AG08395 (cell line): ENCODE measurements around the gene RGS1.

Experiments used
- DNase-seq: peaks from one replicate; pipeline ENCODE4 v3.0.0; 2012; ENCODE audit warnings: mixed read lengths, low spot score

Gene RGS1

DNA sequence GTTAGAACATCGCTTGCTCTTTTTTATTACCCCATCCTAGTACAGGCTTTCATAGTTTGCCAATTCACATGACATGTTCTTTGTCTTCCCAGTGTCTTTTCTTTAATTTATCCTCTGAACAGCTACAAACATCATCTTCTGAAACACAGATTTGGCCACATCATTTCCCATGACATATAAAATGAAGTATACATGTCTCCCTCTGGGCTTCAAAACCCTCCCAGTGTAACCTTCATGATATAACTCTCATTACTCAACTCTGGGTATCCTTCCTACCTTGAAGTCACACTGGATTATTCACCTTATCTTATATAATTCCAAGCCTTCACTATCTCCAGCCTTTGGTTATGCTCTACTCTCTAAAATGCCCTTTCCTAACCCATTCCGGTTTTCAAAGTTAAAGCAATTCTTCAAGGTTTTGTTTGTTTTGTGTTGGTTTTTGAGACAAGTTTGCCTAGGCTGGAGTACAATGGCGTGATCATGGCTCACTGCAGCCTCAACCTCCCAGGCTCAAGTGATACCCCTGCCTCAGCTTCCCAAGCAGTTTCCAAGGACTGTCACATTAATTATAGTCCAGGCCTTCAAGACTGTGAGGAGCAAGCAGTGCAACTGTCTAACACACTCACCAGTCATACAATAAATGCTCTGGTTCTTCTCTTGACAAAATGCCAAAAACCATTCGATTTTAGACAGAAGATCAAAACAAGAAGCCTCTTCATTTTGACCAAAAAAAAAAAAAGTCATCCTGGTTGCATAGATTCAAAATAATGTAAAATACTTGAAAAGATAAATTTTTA, 5.8 kb downstream of the RGS1 start:
- DNase-seq = no peak

GRCh38 chr1:192584866-192585265, 9.3 kb downstream of the RGS1 start:
- no peak for DNase-seq

DNA sequence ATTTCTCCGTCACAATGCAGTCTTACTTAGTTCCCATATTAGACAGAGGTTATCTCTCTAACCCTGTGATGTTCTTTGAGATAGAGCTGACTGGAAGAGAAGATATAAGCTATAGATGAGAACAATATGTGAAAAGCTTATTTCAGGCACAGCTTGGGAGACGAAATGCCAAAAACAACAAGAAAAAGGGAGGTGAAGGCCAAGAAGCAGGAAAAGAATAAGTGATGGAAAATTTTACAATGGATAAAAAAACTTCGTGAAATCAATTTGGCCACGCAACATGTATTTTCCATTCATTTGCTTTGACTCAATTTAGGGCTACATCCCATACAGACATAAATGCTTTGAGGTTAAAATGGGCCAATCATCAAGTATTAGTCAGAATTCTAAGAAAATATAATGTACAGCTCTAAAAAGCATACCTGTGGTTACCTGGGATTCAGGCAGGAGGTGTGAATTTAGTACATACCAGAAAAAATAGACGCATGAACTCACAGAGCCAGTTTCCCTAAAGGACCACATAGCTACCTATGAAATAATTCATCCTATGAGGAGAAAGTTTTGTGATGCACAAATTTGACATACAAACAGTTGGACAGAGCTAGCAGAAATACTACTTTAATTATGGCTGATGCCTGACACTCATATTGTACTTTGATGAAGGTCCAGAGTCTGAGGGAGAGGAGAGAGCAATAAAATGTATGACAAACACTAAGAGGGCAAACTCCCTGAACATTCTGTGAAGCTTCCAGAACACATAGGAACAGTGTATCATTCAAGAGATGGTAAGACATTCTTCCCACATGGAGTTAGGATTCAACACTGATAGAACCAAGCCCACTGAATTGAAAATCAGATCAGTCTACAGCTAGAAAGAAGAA, 12.1 kb downstream of the RGS1 start:
- DNase-seq = no peak

DNA sequence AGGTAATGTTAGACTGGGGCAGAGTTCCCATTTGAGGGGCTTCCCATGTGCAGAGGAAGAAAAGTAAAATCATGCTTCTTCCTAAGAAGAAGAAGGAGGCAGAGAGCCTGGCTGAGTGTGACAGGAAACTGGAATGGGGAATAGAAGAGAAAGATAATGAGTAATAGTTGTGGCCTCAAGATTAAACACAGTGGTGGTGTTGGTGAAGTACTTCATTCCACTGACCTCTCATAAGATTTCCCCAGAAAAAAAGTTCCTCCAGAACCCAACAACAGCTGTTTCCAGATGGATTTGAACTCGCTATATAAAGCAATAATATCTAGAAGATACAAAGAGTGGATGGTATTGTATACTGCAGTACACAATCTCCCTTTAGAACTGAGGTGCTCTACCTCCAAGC, 13.0 kb downstream of the RGS1 start:
- peak; percentile 18 for DNase-seq

DNA sequence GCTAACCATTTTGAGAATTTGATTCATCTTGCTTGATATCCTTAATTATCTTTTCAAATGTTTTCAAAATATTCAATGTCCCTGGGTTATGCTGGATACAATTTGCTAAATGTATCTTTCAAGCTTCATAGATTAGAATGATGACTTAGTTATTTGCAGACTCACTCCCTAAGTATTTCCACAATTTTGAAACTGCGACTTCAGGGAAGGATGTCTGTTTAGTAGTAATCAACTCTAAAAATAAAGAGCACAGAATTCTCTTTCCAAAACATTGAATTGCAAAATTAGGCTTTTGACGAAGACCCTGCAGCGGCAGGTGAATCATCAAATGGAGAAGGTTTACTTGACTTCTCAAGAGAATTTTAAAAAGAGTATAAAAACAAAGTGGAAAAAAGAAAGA, 14.2 kb downstream of the RGS1 start:
- peak; percentile 12 for DNase-seq

- DNase-seq = no peak
Measured at GRCh38 chr1:192592517-192592916, 16.9 kb downstream of the RGS1 start.

DNA sequence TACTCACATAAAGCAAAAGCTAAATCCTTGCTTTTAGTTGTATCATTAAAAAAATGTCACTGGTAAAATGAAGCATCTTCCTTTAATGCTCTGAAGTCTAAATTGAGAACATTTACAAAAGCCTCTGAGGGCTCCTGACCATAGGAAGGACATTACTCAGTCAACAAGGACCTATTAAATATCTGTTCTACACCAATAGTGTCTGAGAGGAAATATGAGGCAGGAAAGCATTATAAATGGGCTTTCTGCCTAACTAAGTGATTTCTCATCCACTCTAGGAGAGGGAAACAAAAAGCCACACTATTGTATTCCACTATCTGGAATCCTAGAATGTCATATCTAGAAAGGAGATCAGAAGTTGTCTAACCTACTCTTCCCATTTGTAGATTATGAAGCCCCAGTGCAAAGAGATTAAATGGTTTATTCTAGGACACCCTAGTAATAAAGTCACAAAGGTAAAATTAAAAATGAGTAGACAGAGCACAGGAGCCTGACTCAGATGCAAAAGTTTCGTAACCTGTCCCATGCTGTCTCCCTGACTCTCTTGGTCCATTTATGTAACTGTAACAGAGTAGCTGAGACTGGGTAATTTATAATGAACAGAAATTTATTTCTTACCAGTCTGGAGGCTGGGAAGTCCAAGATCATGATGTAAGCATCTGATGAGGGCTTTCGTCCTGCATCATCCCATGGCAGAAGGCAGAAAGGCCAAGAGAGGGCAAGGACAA, 17.6 kb downstream of the RGS1 start:
- DNase-seq = peak; percentile 15

DNA sequence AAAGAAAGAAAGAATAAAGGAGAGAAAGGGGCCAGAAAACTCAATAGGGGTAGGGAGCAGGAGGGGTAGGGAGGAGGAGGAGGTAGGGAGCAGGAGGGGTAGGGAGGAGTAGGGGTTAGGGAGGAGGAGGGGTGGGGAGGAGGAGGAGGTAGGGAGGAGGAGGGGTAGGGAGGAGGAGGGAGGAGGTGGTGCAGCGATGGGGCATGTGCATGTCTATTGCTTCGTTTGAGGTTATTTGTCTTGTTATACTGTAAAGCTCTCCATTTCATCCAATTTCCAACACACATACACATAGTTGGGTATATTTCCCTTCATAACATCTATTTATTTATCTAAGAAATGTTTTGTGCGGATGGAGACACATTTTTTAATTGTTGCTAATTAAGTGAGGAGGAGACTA, 19.7 kb downstream of the RGS1 start:
- no peak for DNase-seq

GRCh38 chr1:192598589-192598988, 23.0 kb downstream of the RGS1 start:
- DNase-seq = no peak

GRCh38 chr1:192600275-192600674, 24.7 kb downstream of the RGS1 start:
- no peak for DNase-seq

- DNase-seq = no peak
Measured at GRCh38 chr1:192601143-192601542, 25.6 kb downstream of the RGS1 start.

DNA sequence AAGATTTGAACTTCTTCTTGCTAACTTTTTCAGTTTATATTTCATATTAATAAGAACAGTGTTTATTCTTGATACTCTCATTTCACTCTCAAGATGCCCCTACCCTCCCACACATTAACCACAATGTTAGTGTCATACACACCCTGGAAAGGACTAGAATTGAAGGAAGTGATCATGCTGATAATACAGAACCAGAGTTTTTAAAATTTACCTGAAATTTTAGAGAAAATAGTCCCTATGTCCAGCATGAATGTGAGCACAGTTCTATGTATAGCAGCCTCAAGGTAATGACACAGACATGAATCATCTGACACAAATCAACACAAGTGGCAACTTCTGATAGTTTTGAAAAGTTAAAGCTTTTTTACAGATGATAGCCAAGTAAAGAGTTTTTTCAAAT, 26.0 kb downstream of the RGS1 start:
- DNase-seq = no peak

DNA sequence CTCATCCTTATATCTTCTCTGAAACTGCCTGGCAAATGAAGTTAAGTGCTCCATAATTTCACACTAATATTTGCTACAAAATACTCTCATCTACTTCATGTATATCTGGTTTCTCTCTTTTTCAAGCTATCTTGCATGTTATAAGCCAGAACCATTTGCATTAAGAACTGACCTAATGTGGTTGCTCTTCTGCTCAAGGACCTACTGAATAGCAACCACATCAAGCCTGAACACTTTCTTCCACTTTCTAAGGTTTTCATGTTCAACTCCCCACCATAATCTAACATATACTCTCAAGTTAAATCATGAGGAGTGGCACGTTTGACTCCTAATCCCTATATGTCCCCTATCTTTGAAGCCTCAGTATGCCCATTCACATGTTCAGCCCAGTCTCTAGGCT, 27.2 kb downstream of the RGS1 start:
- no peak for DNase-seq

GRCh38 chr1:192603218-192603787, 27.7 kb downstream of the RGS1 start:
- no peak for DNase-seq

DNA sequence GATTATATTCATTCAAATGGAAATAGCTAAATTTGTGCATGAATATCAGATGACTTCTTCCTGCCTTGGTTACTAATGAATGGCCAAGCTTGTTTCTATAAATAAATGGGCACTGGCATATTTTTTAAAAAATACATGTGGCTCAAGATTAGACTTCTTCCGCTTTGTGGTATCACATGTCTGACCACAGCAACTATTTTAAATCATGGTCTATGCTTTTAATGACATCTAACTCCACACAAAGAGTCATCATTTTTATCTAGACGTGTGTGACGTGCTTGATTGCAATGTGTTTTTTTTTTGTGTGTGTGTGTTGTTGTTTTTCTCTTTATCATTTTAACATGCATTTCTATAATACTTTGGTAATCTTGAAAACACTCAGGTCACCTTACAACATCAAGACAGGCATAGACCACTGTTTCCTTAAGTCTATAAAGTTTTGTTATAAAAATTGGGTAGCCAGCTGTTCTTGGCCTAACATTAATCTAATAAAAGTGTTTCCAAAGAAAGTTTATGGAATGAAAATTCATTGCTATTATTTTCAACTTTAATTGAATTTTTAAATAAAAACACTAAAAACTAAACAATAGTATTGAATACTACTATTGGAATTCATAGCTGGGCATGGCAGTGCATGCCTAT, 29.5 kb downstream of the RGS1 start:
- no peak for DNase-seq

DNA sequence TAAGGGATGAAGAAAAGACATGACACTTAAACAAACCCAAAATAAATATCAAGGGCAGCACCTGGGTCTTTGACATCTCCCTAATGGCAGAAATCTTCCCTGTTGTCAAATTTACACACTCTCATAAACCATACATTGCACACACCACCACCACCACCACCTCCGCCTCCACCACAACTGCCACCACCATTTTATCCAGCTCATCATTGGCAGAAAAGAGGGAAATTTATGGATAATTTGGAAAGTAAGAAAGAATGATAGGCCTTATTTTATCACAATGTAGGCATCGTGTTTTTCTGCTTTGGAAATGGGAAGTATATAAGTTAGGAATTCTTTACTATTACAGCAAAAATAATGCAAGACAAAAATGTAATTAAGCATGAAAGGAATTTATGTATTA, 33.1 kb downstream of the RGS1 start:
- no peak for DNase-seq

GRCh38 chr1:192609110-192610079, 33.8 kb downstream of the RGS1 start:
- DNase-seq = no peak

- DNase-seq = no peak
Measured at GRCh38 chr1:192610112-192610889, 34.7 kb downstream of the RGS1 start.

- DNase-seq = no peak
Measured at GRCh38 chr1:192615055-192615454, 39.5 kb downstream of the RGS1 start.
